WERI-Rb-1 (cell line): Measurements from ENCODE around the gene NDUFB7.

Experiments used
- DNase-seq: peaks from one replicate; pipeline ENCODE4 v3.0.0-alpha.2; 2020
- H3K27ac ChIP-seq: fragments of 250-450 bp; sonication (Bioruptor Pico); 2 replicates; pipeline ENCODE4 v1.5.1; 2020; ENCODE audit warnings: mild to moderate bottlenecking, moderate library complexity
- H3K27me3 ChIP-seq: fragments of 250-450 bp; sonication (Bioruptor Pico); 2 replicates; pipeline ENCODE4 v1.5.1; 2021; ENCODE audit warnings: mild to moderate bottlenecking, low read depth, moderate library complexity; ENCODE audit not compliant: insufficient read depth, severe bottlenecking
- H3K36me3 ChIP-seq: fragments of 250-450 bp; sonication (Bioruptor Pico); 2 replicates; pipeline ENCODE4 v1.5.1; 2020; ENCODE audit warnings: mild to moderate bottlenecking, moderate library complexity
- H3K4me3 ChIP-seq: 2 replicates; pipeline ENCODE4 v1.5.1; 2011; ENCODE audit warnings: low read depth, mild to moderate bottlenecking, control low read depth, low read length
- H3K9me3 ChIP-seq: fragments of 250-450 bp; sonication (Bioruptor Pico); 2 replicates; pipeline ENCODE4 v1.5.1; 2021; ENCODE audit warnings: mild to moderate bottlenecking, moderate library complexity; ENCODE audit not compliant: severe bottlenecking
- TF ChIP-seq, protein P1 (sequence below): IDR thresholded peaks from 2 replicates; pipeline ENCODE4 v1.5.1; 2011; ENCODE audit warnings: low read depth, mild to moderate bottlenecking, control low read depth, inconsistent platforms, low read length

The NDUFB7 gene

DNA sequence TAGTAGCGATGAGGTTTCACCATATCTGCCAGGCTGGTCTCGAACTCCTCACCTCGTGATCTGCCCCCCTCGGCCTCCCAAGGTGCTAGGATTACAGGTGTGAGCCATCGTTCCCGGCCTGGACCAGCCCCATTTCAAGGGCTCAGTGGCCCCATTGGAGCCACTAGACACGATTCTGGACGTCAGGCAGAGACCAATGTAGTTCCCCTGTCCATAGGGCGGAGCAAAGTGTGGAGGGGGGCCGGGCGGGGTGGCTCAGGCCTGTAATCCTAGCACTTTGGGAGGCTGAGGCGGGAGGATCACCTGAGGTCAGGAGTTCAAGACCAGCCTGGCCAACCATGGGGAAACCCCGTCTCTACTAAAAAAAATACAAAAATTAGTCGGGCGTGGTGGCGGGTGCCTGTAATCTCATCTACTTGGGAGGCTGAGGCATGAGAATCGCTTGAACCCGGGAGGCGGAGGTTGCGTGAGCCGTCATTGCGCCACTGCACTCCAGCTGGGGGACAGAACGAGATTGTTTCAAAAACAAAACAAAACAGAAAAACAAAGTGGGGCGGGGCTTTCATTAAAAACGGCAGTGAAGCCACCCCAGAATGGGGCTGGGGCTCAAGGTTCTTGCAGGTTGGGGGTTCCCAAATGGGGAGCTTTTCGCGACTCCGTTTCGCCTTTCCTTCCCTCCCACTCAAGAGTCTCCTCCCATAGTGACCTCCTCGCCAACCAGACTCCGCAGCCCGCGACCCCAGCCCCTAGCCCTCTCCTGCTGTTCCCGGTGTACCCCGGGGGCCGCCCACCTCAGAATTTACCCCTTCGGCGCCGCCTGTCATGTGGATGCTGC, 43.2 kb downstream of the NDUFB7 start:
- DNase-seq = no peak
- H3K27me3 ChIP-seq = no peaks in the 10 kb centered on the region
- H3K9me3 ChIP-seq = no peaks in the 10 kb centered on the region
- peaks cover 15% of the 10 kb centered on the region for H3K36me3 ChIP-seq
- TF ChIP-seq, protein P1, sequence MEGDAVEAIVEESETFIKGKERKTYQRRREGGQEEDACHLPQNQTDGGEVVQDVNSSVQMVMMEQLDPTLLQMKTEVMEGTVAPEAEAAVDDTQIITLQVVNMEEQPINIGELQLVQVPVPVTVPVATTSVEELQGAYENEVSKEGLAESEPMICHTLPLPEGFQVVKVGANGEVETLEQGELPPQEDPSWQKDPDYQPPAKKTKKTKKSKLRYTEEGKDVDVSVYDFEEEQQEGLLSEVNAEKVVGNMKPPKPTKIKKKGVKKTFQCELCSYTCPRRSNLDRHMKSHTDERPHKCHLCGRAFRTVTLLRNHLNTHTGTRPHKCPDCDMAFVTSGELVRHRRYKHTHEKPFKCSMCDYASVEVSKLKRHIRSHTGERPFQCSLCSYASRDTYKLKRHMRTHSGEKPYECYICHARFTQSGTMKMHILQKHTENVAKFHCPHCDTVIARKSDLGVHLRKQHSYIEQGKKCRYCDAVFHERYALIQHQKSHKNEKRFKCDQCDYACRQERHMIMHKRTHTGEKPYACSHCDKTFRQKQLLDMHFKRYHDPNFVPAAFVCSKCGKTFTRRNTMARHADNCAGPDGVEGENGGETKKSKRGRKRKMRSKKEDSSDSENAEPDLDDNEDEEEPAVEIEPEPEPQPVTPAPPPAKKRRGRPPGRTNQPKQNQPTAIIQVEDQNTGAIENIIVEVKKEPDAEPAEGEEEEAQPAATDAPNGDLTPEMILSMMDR = no peak
- peak overlapping the region; percentile 44 for H3K4me3 ChIP-seq
- peak overlapping the region; percentile 85 for H3K27ac ChIP-seq

DNA sequence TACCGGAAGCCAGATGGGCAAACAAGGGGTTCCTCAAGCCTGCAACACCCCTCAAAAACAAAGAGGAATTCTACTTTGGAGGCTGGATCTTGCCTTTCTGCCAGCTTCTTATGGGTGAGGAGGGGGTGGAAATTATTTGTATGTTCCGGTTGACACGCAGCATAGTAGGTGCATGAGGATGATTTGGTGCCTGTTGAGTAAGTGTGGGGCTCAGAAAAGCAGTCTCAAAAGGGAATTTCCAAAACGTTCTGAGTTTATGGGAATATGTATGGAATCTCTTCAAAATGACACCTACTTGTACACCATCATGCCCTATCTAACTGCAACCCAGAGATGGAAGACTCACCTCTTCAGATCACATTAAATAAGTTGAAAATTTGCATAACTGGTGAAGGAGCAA, 45.4 kb downstream of the NDUFB7 start:
- Histone ChIP-seq H3K4me3 (no peak overlapping the region), H3K36me3 (peaks cover 12% of the 10 kb centered on the region), H3K27ac (no peak overlapping the region), H3K27me3 (no peaks in the 10 kb centered on the region), H3K9me3 (no peaks in the 10 kb centered on the region)
- TF ChIP-seq, protein P1 = no peak
- DNase-seq = no peak

DNA sequence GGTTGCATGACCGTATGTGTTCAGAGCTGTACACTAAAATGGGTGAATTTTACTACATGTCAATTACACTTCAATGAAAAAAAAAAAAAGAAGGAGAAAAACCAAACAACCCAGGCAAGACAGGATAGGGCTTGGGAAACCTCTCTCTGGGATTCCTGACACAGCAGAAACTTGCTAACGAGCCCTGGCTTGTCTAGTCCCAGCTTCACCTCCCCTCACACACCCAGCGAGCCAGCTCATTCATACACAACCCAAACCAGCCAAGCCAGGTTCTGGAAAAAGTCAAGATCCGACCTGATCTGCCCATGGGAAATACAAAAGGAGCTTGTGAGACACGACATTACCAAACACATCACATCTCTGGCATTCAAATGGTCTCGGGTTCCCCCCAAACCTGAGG, 46.1 kb downstream of the NDUFB7 start:
- Histone ChIP-seq H3K27me3 (no peaks in the 10 kb centered on the region), H3K9me3 (no peaks in the 10 kb centered on the region), H3K36me3 (peaks cover 5% of the 10 kb centered on the region), H3K4me3 (no peak overlapping the region), H3K27ac (no peak overlapping the region)
- no peak for DNase-seq
- TF ChIP-seq, protein P1 = no peak

DNA sequence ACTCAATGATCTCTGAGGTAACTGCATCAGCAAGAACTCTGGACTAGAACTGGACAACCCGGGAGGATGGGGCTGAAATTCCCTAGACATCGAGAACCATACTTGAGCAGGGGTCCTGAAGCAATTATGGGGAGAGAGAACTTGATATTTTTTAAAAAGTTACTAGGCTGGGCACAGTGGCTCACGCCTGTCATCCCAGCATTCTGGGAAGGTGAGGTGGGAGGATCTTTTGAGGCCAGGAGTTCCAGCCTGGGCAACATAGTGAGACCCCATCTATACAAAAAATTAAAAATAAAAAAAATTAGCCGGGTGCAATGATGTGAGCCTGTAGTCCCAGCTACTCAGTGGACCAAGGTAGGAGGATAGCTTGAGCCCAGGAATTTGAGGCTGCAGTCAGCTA, 51.3 kb downstream of the NDUFB7 start:
- H3K27me3 ChIP-seq = no peaks in the 10 kb centered on the region
- H3K4me3 ChIP-seq = no peak overlapping the region
- no peak for DNase-seq
- TF ChIP-seq, protein P1 = no peak
- H3K36me3 ChIP-seq = peaks cover 15% of the 10 kb centered on the region
- no peak overlapping the region for H3K27ac ChIP-seq
- no peaks in the 10 kb centered on the region for H3K9me3 ChIP-seq

DNA sequence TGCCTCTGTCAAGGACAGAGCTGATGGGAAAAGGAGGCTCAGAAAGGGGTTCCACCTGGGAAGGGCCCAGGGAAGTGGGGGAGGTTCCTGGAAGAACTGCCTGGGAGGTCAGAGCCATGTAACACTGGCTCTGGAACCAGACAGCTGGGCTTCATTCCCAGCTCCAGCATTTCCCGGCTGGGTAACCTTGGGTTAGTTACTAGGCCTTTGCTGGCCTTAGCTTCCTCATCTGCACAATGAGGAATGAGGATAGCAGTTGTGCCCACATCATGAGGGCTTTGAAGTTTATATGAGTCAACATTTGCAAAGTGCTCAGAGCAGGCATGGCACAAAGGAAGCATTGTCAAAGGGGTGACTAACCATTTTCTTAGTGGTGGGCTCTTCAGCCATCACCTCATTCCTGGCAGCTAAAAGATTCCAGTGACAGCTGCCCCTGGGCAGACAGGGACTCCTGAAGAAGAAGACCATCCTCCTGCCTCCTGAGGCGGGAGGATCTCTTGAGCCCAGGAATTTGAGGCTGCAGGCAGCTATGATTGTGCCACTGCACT, 51.9 kb downstream of the NDUFB7 start:
- Histone ChIP-seq H3K27ac (no peak overlapping the region; the same call in 1 of the 2 replicates), H3K4me3 (no peak overlapping the region), H3K36me3 (peaks cover 21% of the 10 kb centered on the region), H3K27me3 (no peaks in the 10 kb centered on the region), H3K9me3 (no peaks in the 10 kb centered on the region)
- DNase-seq = no peak
- TF ChIP-seq, protein P1 = no peak
